Measurements from ENCODE around the gene AFM. TPM values are rescaled to one million over a fixed set of nuclear protein-coding genes. Genes with fewer than 3 reads are reported as not detected.
A peak's percentile ranks its signal among the peaks of the same experiment; 100 is the strongest.

AFM gene
- total and polyA plus RNA-seq, 2 of the 13 experiments (the other 11 are each of a cell fraction or from before 2014, with no cell fraction given) = 0.13 to 1.8 TPM

DNA sequence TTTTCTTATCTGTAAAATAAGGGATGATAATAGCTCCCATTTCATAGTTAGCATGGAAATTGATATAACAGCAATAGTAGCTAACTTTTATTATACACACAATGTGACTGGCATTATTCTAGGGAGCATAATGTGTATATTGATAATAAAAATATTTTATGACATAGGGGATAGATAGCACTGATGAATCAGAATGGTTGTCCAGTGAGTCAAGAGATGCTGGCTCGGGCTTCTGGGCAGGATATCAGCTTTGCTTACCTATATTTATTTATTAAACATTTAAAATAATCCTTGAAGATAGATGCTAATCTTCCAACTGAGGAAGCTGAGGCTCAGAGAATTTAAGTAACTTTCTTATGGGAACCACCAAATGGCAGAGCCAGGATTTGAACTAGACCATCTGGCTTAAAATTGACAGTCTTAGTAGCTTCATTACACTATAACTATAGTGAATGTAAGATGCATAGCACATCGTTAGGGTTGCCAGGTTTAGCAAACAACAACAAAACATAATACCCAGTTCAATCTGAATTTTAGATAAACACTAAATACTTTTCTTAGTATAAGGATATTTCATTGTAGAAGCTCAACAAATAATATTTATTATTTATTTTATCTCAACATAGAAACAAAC is 42.8 kb upstream of the AFM start:
- ChIA-PET CTCF (ENCODE audit: low intra/inter-chr PET ratio, low total read pairs) (no interaction called here), POLR2A (interaction anchor here (1.0 to 1.4 kb wide), 5 partner anchors 10 to 35 kb away, joined by 3 to 5 read pairs (median 3); partner anchors contain the start of gene ALB)
- no TSS peak for BruUV-seq (replicated peaks)
- in situ Hi-C loops (cut with HindIII; ENCODE audit: extremely low pct_ligation_motif_present, low pct_unique_long_range_greater_than_20kb) (no loop called here), intact Hi-C loops (cut with micrococcal nuclease; ENCODE audit: unreplicated experiment) (loop anchor here (10.0 kb wide), 1 partner anchor 184 kb away; the partner anchor contains the start of gene ANKRD17)
- Histone ChIP-seq H3K27ac (ENCODE audit: extremely low read length, insufficient read depth, low read length) (peak overlapping the region; percentile 98), H3K9me3 (ENCODE audit: low read length) (no peaks in the 10 kb centered on the region), H3K4me3 (replicated peaks in 1 of 3; ENCODE audit: insufficient read depth in 1 of 3, low read depth in 2 of 3, low read length in 3 of 3) (peak overlapping the region; percentile 68 to 80 (median 70)), H4K20me1 (ENCODE audit: insufficient read depth, low read length) (peaks cover 3% of the 10 kb centered on the region; the same call in 1 of the 2 replicates), H3K79me2 (ENCODE audit: insufficient read depth, low read length) (peaks cover 77% of the 10 kb centered on the region), H3K4me2 (ENCODE audit: low read depth, low read length) (peak overlapping the region; percentile 82), H3K36me3 (replicated peaks in 1 of 2; ENCODE audit: control insufficient read depth in 1 of 2, insufficient read depth in 2 of 2, low read length in 2 of 2) (peaks cover 6 to 18% of the 10 kb centered on the region in 2 experiments), H3K9ac (ENCODE audit: insufficient read depth, low read depth, low read length) (peak overlapping the region; percentile 75), H3K4me1 (ENCODE audit: insufficient read depth, low read length) (peaks cover 72% of the 10 kb centered on the region), H3K27me3 (ENCODE audit: control insufficient read depth in 1 of 2, insufficient read depth in 2 of 2, low read length in 2 of 2) (no peaks in the 10 kb centered on the region), H2AFZ (ENCODE audit: low read length) (no peak overlapping the region)
- peak; percentile 87; the same call in 1 of the 2 replicates for TF ChIP-seq AFF4 (CRISPR knock-in tag; IDR thresholded peaks at IDR 0.05)
- TF ChIP-seq ZNF326 (CRISPR knock-in tag; IDR thresholded peaks at IDR 0.05; ENCODE audit: borderline replicate concordance) = no peak
- no peak for TF ChIP-seq ZNF24 (IDR thresholded peaks at IDR 0.05)
- TF ChIP-seq NCOR1 (IDR thresholded peaks at IDR 0.05; ENCODE audit: borderline replicate concordance, low read length) = no peak
- no peak for TF ChIP-seq ZBTB8A (CRISPR knock-in tag; IDR thresholded peaks at IDR 0.05; ENCODE audit: borderline replicate concordance, low read depth)
- peak; percentile 58 for TF ChIP-seq RBFOX2 (IDR thresholded peaks at IDR 0.05; ENCODE audit: low read depth, low read length)
- peak; percentile 79 for TF ChIP-seq RBM22 (optimal IDR thresholded peaks at IDR 0.05; ENCODE audit: low read length)
- 0 out of 2 replicates have a peak, but pooled peaks have one; percentile 1 for TF ChIP-seq MBD4 (IDR thresholded peaks at IDR 0.05; ENCODE audit: borderline replicate concordance, low read length)
- TF ChIP-seq RXRA (CRISPR knock-in tag; IDR thresholded peaks at IDR 0.05) = no peak
- TF ChIP-seq MLLT10 (CRISPR knock-in tag; IDR thresholded peaks at IDR 0.05) = peak; percentile 25; the same call in 1 of the 2 replicates
- TF ChIP-seq POLR2A (IDR thresholded peaks at IDR 0.05; ENCODE audit: insufficient read depth in 1 of 2, low read depth in 2 of 2, low read length in 2 of 2) = peak in 1 of 2 experiments; percentile 55; a peak in 2 of 4 replicates
- no peak for TF ChIP-seq PHF8 (CRISPR knock-in tag; IDR thresholded peaks at IDR 0.05)
- TF ChIP-seq ZFAT (CRISPR knock-in tag; conservative IDR thresholded peaks at IDR 0.05) = 0 out of 2 replicates have a peak, but pooled peaks have one; percentile 25
- TF ChIP-seq NFKB2 (CRISPR knock-in tag; IDR thresholded peaks at IDR 0.05; ENCODE audit: borderline replicate concordance) = no peak
- no peak for TF ChIP-seq TMF1 (CRISPR knock-in tag; IDR thresholded peaks at IDR 0.05; ENCODE audit: low read depth)
- TF ChIP-seq POLR2AphosphoS5 (IDR thresholded peaks at IDR 0.05; ENCODE audit: low read depth, low read length) = peak; percentile 40; the same call in 1 of the 2 replicates
- no peak for TF ChIP-seq ZNF18 (CRISPR knock-in tag; IDR thresholded peaks at IDR 0.05; ENCODE audit: insufficient replicate concordance)
- TF ChIP-seq NKX3-1 (CRISPR knock-in tag; IDR thresholded peaks at IDR 0.05) = peak; percentile 6; the same call in 1 of the 2 replicates
- TF ChIP-seq ZIK1 (CRISPR knock-in tag; IDR thresholded peaks at IDR 0.05; ENCODE audit: borderline replicate concordance, low read depth) = no peak
- ATAC-seq (no peak), FAIRE-seq (no peak), DNase-seq (ENCODE audit: low spot score) (no peak)
- WGBS (ENCODE audit: low lambda C conversion rate) = 9% methylated on average over 2 of the region's 2 CpGs
